Aorta (tissue), 5 donors: ENCODE measurements around the gene ZBTB7C. TPM values are rescaled to one million over a fixed set of nuclear protein-coding genes. Genes with fewer than 3 reads are reported as not detected.
A peak's percentile ranks its signal among the peaks of the same experiment; 100 is the strongest.

Experiments
- ATAC-seq: fragments of 200-7000 bp; cut with Tn5 transposase; one replicate; pipeline ENCODE4 v1.9.1; 2022; ENCODE audit warnings: moderate library complexity; ENCODE audit not compliant: low FRiP score
- DNase-seq, 2 donors: peaks; one replicate each; pipeline ENCODE4 v3.0.0-alpha.2; 2020
- H3K27ac ChIP-seq, 2 donors: one replicate each; pipeline ENCODE4 v1.5.1; 2013; ENCODE audit warnings: low read length in 2 of 2, mild to moderate bottlenecking in 2 of 2, moderate library complexity in 2 of 2, control low read depth in 1 of 2, inconsistent platforms in 1 of 2, low read depth in 1 of 2
- H3K27me3 ChIP-seq, 2 donors: one replicate each; pipeline ENCODE4 v1.6.1; 2013; ENCODE audit warnings: control low read depth in 1 of 2, low read length in 1 of 2, mild to moderate bottlenecking in 1 of 2, moderate library complexity in 1 of 2; ENCODE audit not compliant: insufficient read depth in 2 of 2, control insufficient read depth in 1 of 2
- H3K36me3 ChIP-seq, 2 donors: one replicate each; pipeline ENCODE4 v1.6.1; 2013; ENCODE audit warnings: control low read depth in 1 of 2, low read length in 1 of 2, mild to moderate bottlenecking in 1 of 2; ENCODE audit not compliant: insufficient read depth in 2 of 2, control insufficient read depth in 1 of 2
- H3K4me1 ChIP-seq, 2 donors: one replicate each; pipeline ENCODE4 v1.6.1; 2013; ENCODE audit warnings: low read length in 2 of 2, control low read depth in 1 of 2, mild to moderate bottlenecking in 1 of 2, moderate library complexity in 1 of 2; ENCODE audit not compliant: insufficient read depth in 2 of 2, control insufficient read depth in 1 of 2
- H3K4me3 ChIP-seq, 2 donors: one replicate each; pipeline ENCODE4 v1.5.1; 2013; ENCODE audit warnings: low read length in 2 of 2, control low read depth in 1 of 2, mild to moderate bottlenecking in 1 of 2
- H3K9me3 ChIP-seq: one replicate; pipeline ENCODE4 v1.6.1; 2013; ENCODE audit warnings: mild to moderate bottlenecking, low read length; ENCODE audit not compliant: control insufficient read depth
- WGBS, 2 donors: extraction: QIAGEN DNeasy Blood & Tissue Kit; methylation state at CpG; one replicate each; pipeline ENCODE4 v1.1.7; 2013; 5-methylcytosine and 5-hydroxymethylcytosine counted together
- intact Hi-C, 2 donors: fragments of 100-400 bp; cut with DNase I; formaldehyde crosslinking; loops; one replicate each; pipeline versions ENCODE4 v1.14.2 to v1.15.0; 2022
- polyA plus RNA-seq, 2 donors: library from polyadenylated mRNA; stranded (reverse); fragments of 200-250 nt; gene quantifications; one replicate each; pipeline ENCODE4 v1.2.3, GENCODE V29; 2013
- total RNA-seq, 2 donors: library from RNA; stranded (reverse); fragmentation: NEBNext Ultra II Directional; extraction: Animal tissue kit (Norgen Biotek cat#: 25700); gene quantifications; one replicate each; pipeline ENCODE4 v1.2.1, GENCODE V29; 2021
- donor health status: healthy with polysubstance abuse.
- donor health status: Bipolar disorder and iron deficiency.
- donor health status: DM: no; HTN: no; CAD: no.
- donor health status: DM: no; HTN: no; CAD: no.
- donor health status: DM: yes; HTN: yes; CAD: no.

The ZBTB7C gene
- total and polyA plus RNA-seq, 4 donors, result 0.69 to 22.4 (median 10.0) TPM

- Histone ChIP-seq H3K4me1 (no peaks in the 10 kb centered on the region), H3K27me3 (no peaks in the 10 kb centered on the region), H3K27ac (no peak overlapping the region), H3K4me3 (no peak overlapping the region), H3K9me3 (no peaks in the 10 kb centered on the region), H3K36me3 (no peaks in the 10 kb centered on the region)
- ATAC-seq, result no peak
- 65 to 76% methylated on average over 5 of the region's 5 CpGs for WGBS, 2 donors
- DNase-seq, result peak in 1 of 2 donors; percentile 43
- intact Hi-C loops, result loop anchor here in 1 of 2 donors (5.0 kb wide), 1 partner anchor 89 kb away; the partner anchor contains the start of gene SMAD2
Measured at GRCh38 chr18:48021273-48021914, 387.8 kb downstream of the ZBTB7C start.

GRCh38 chr18:48020337-48021250, 388.6 kb downstream of the ZBTB7C start:
- H3K27me3 ChIP-seq, result no peaks in the 10 kb centered on the region
- no peaks in the 10 kb centered on the region for H3K9me3 ChIP-seq
- 59 to 63% methylated on average over 8 of the region's 8 CpGs for WGBS, 2 donors
- no peaks in the 10 kb centered on the region for H3K4me1 ChIP-seq
- peak in 1 of 2 donors; percentile 11 for DNase-seq
- no peak for ATAC-seq
- no peaks in the 10 kb centered on the region for H3K36me3 ChIP-seq
- H3K27ac ChIP-seq, result no peak overlapping the region
- intact Hi-C loops, result loop anchor here in 1 of 2 donors (5.0 kb wide), 1 partner anchor 88 kb away; the partner anchor contains the start of gene SMAD2
- no peak overlapping the region for H3K4me3 ChIP-seq

- intact Hi-C loops, result loop anchor here in 1 of 2 donors (5.0 kb wide), 1 partner anchor 87 kb away; the partner anchor contains the start of gene SMAD2
- ATAC-seq, result no peak
- Histone ChIP-seq H3K36me3 (no peaks in the 10 kb centered on the region), H3K4me3 (no peak overlapping the region), H3K9me3 (no peaks in the 10 kb centered on the region), H3K27me3 (no peaks in the 10 kb centered on the region), H3K4me1 (no peaks in the 10 kb centered on the region), H3K27ac (no peak overlapping the region)
- WGBS, 2 donors, result 84 to 87% methylated on average over 6 of the region's 6 CpGs
- peak in 1 of 2 donors; percentile 38 for DNase-seq
Measured at GRCh38 chr18:48019557-48020325, 389.4 kb downstream of the ZBTB7C start.

- no peaks in the 10 kb centered on the region for H3K36me3 ChIP-seq
- H3K27me3 ChIP-seq, result no peaks in the 10 kb centered on the region
- no peak overlapping the region for H3K27ac ChIP-seq
- no peaks in the 10 kb centered on the region for H3K4me1 ChIP-seq
- WGBS, 2 donors, result 66 to 76% methylated on average over 3 of the region's 3 CpGs
- intact Hi-C loops, result no loop called here
- no peaks in the 10 kb centered on the region for H3K9me3 ChIP-seq
- ATAC-seq, result no peak
- H3K4me3 ChIP-seq, result no peak overlapping the region
- peak in 1 of 2 donors; percentile 26 for DNase-seq
Measured at GRCh38 chr18:48018851-48019250, 390.3 kb downstream of the ZBTB7C start.

GRCh38 chr18:48017635-48018034, 391.5 kb downstream of the ZBTB7C start:
- Histone ChIP-seq H3K4me1 (no peaks in the 10 kb centered on the region), H3K27me3 (no peaks in the 10 kb centered on the region), H3K36me3 (no peaks in the 10 kb centered on the region), H3K4me3 (no peak overlapping the region), H3K9me3 (no peaks in the 10 kb centered on the region), H3K27ac (no peak overlapping the region)
- 89 to 94% methylated on average over 2 of the region's 2 CpGs for WGBS, 2 donors
- DNase-seq (peak in 1 of 2 donors; percentile 8), ATAC-seq (no peak)
- intact Hi-C loops, result no loop called here

- Histone ChIP-seq H3K27ac (no peak overlapping the region), H3K9me3 (no peaks in the 10 kb centered on the region), H3K4me1 (no peaks in the 10 kb centered on the region), H3K27me3 (no peaks in the 10 kb centered on the region), H3K4me3 (no peak overlapping the region), H3K36me3 (no peaks in the 10 kb centered on the region)
- no peak for DNase-seq
- no peak for ATAC-seq
- intact Hi-C loops, result no loop called here
- 67 to 69% methylated on average over 4 of the region's 4 CpGs for WGBS, 2 donors
Measured at GRCh38 chr18:48013162-48013561, 396.0 kb downstream of the ZBTB7C start.

- Histone ChIP-seq H3K9me3 (no peaks in the 10 kb centered on the region), H3K36me3 (no peaks in the 10 kb centered on the region), H3K27me3 (no peaks in the 10 kb centered on the region), H3K4me1 (no peaks in the 10 kb centered on the region), H3K4me3 (no peak overlapping the region), H3K27ac (no peak overlapping the region)
- 80% methylated on average over 6 of the region's 6 CpGs for WGBS, 2 donors
- ATAC-seq (no peak), DNase-seq (peak in 1 of 2 donors; percentile 27)
- intact Hi-C loops, result no loop called here
Measured at GRCh38 chr18:48011926-48012465, 397.2 kb downstream of the ZBTB7C start.

- 97 to 100% methylated on average over 2 of the region's 2 CpGs for WGBS, 2 donors
- Histone ChIP-seq H3K4me1 (no peaks in the 10 kb centered on the region), H3K9me3 (no peaks in the 10 kb centered on the region), H3K27me3 (no peaks in the 10 kb centered on the region), H3K27ac (no peak overlapping the region), H3K36me3 (no peaks in the 10 kb centered on the region), H3K4me3 (no peak overlapping the region)
- intact Hi-C loops, result no loop called here
- ATAC-seq (no peak), DNase-seq (no peak)
Measured at GRCh38 chr18:48010264-48010663, 398.9 kb downstream of the ZBTB7C start.
